Measurements from ENCODE around the gene USP17L21.
"Not testable (repeated sequence)": the region's sequence is repeated elsewhere in the genome, so short reads cannot be mapped to it uniquely, and the experiment has no call there.

The USP17L21 gene

GRCh38 chr4:9262572-9262971, at the start of gene USP17L21:
TSS of gene USP17L21 (plus strand) at chr4:9262872. CDS start at chr4:9262872, 0 bp downstream.
- DNase-seq: not testable (repeated sequence)

GRCh38 chr4:9214701-9215100, 48.0 kb upstream of the USP17L21 start:
- not testable (repeated sequence) for DNase-seq

DNA sequence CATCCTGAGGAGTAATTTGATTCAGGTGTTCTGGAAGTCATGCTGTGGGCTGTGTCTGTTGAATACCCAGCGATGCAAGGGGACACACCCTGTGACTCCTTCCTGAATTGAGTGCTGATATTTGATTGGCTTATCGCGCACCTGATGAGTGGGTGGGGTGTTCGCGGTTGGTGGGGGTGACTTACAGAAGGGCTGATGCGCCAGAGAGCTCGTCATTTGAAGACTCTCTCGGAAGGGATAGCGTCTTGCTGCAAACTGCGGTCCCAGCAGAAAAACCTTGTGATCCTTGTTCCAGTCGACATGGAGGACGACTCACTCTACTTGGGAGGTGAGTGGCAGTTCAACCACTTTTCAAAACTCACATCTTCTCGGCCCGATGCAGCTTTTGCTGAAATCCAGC, 47.6 kb upstream of the USP17L21 start, which contains the start of gene USP17L11:
Gene USP17L11, plus strand, starts transcription at position 301 of the 400 bp plus-strand sequence. Its CDS starts 0 bp downstream, at position 301.
- DNase-seq: not testable (repeated sequence)

- DNase-seq: not testable (repeated sequence)
These were observed 42.8 kb upstream of the USP17L21 start, which contains the start of gene USP17L12 for GRCh38 chr4:9219852-9220251. TSS of gene USP17L12 (plus strand) at chr4:9220152. CDS start at chr4:9220152, 0 bp downstream.

DNA sequence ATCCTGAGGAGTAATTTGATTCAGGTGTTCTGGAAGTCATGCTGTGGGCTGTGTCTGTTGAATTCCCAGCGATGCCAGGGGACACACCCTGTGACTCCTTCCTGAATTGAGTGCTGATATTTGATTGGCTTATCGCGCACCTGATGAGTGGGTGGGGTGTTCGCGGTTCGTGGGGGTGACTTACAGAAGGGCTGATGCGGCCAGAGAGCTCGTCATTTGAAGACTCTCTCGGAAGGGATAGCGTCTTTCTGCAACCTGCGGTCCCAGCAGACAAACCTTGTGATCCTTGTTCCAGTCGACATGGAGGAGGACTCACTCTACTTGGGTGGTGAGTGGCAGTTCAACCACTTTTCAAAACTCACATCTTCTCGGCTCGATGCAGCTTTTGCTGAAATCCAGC, 38.1 kb upstream of the USP17L21 start, which contains the start of gene USP17L13:
Gene USP17L13, plus strand, starts transcription at position 301 of the 400 bp plus-strand sequence. Its CDS starts 0 bp downstream, at position 301.
- not testable (repeated sequence) for DNase-seq

DNA sequence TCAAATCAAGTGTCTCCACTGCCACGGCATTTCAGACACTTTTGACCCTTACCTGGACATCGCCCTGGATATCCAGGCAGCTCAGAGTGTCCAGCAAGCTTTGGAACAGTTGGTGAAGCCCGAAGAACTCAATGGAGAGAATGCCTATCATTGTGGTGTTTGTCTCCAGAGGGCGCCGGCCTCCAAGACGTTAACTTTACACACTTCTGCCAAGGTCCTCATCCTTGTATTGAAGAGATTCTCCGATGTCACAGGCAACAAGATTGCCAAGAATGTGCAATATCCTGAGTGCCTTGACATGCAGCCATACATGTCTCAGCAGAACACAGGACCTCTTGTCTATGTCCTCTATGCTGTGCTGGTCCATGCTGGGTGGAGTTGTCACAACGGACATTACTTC, 32.4 kb upstream of the USP17L21 start:
- DNase-seq: not testable (repeated sequence)

DNA sequence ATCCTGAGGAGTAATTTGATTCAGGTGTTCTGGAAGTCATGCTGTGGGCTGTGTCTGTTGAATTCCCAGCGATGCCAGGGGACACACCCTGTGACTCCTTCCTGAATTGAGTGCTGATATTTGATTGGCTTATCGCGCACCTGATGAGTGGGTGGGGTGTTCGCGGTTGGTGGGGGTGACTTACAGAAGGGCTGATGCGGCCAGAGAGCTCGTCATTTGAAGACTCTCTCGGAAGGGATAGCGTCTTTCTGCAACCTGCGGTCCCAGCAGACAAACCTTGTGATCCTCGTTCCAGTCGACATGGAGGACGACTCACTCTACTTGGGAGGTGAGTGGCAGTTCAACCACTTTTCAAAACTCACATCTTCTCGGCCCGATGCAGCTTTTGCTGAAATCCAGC, 28.6 kb upstream of the USP17L21 start, which contains the start of gene USP17L15:
Gene USP17L15, plus strand, starts transcription at position 301 of the 400 bp plus-strand sequence. Its CDS starts 0 bp downstream, at position 301.
- not testable (repeated sequence) for DNase-seq

DNA sequence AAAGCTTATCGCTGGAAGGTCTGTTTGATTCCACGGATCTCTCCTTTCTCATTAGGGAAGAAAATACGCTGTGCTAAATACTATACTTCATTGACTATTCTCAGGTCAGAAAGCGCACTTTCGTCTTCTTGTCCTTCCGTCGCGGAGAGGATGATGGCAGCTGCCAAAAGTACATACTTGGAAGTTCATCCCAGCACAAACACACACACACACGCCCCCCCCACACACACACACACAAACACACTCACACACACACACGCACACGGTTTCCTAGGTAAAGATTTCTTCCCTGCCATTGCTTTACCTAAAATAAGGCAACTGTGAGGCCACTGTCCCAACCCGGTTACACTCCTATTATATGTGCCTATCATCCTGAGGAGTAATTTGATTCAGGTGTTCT, 24.2 kb upstream of the USP17L21 start:
- not testable (repeated sequence) for DNase-seq

- not testable (repeated sequence) for DNase-seq
These were observed 19.1 kb upstream of the USP17L21 start, which contains the start of gene USP17L17 for GRCh38 chr4:9243579-9243978. TSS of gene USP17L17 (plus strand) at chr4:9243879. CDS start at chr4:9243879, 0 bp downstream.

GRCh38 chr4:9247953-9248680, 14.6 kb upstream of the USP17L21 start, which contains the start of gene USP17L18:
TSS of gene USP17L18 (plus strand) at chr4:9248630. CDS start at chr4:9248630, 0 bp downstream.
- DNase-seq: not testable (repeated sequence)

- DNase-seq: not testable (repeated sequence)
These were observed 9.6 kb upstream of the USP17L21 start, which contains the start of gene USP17L19 for GRCh38 chr4:9253078-9253477. TSS of gene USP17L19 (plus strand) at chr4:9253378. CDS start at chr4:9253378, 0 bp downstream.

DNA sequence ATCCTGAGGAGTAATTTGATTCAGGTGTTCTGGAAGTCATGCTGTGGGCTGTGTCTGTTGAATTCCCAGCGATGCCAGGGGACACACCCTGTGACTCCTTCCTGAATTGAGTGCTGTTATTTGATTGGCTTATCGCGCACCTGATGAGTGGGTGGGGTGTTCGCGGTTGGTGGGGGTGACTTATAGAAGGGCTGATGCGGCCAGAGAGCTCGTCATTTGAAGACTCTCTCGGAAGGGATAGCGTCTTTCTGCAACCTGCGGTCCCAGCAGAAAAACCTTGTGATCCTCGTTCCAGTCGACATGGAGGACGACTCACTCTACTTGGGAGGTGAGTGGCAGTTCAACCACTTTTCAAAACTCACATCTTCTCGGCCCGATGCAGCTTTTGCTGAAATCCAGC, 4.8 kb upstream of the USP17L21 start, which contains the start of gene USP17L20:
Gene USP17L20, plus strand, starts transcription at position 301 of the 400 bp plus-strand sequence. Its CDS starts 0 bp downstream, at position 301.
- not testable (repeated sequence) for DNase-seq

DNA sequence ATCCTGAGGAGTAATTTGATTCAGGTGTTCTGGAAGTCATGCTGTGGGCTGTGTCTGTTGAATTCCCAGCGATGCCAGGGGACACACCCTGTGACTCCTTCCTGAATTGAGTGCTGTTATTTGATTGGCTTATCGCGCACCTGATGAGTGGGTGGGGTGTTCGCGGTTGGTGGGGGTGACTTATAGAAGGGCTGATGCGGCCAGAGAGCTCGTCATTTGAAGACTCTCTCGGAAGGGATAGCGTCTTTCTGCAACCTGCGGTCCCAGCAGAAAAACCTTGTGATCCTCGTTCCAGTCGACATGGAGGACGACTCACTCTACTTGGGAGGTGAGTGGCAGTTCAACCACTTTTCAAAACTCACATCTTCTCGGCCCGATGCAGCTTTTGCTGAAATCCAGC, 4.6 kb downstream of the USP17L21 start, which contains the start of gene USP17L22:
Gene USP17L22, plus strand, starts transcription at position 301 of the 400 bp plus-strand sequence. Its CDS starts 0 bp downstream, at position 301.
- DNase-seq: not testable (repeated sequence)

GRCh38 chr4:9271719-9272118, 9.0 kb downstream of the USP17L21 start:
- not testable (repeated sequence) for DNase-seq

All from midbrain (tissue), 1 donor.